GM12864 (cell line): ENCODE results near the gene SLC16A12.

Experiments
- DNase-seq: peaks from one replicate; pipeline ENCODE4 v3.0.0-alpha.2; 2011; ENCODE audit warnings: low read depth
- H3K4me3 ChIP-seq: 2 replicates; pipeline ENCODE4 v1.5.1; 2011; ENCODE audit warnings: mild to moderate bottlenecking, low read depth, low read length, control low read depth
- CTCF ChIP-seq: IDR thresholded peaks from 2 replicates; pipeline ENCODE4 v1.5.1; 2011; ENCODE audit warnings: low read depth, mild to moderate bottlenecking, moderate library complexity, low read length, control low read depth, inconsistent platforms; ENCODE audit errors: missing control alignments

SLC16A12 gene

DNA sequence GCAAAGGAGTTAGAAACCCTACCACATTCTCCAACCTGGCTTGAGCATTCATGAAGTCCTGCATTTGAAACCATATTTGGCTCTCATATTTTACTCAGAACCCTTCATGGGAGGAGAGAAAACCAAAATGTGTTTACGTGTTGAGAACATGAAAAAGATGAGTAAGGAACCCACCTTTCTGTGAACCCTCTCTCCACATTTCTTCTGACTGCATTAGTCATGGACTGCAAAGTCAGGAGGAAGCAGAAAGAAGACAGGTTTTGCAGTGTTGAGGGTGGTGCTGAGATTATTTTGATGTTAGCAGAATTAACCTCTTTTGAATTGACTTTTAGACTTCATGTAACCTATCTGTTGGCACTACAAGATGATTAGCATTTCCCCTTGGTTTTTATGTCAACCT lies 152.6 kb downstream of the SLC16A12 start:
- no peak for TF ChIP-seq CTCF

More for the DNA sequence above, 152.6 kb downstream of the SLC16A12 start:
- DNase-seq: no peak
- no peak overlapping the region for H3K4me3 ChIP-seq
